ENCODE data around the gene UBE2I.
A peak's percentile ranks its signal among the peaks of the same experiment; 100 is the strongest.
"Not testable (repeated sequence)": the region's sequence is repeated elsewhere in the genome, so short reads cannot be mapped to it uniquely, and the experiment has no call there.

UBE2I gene

DNA sequence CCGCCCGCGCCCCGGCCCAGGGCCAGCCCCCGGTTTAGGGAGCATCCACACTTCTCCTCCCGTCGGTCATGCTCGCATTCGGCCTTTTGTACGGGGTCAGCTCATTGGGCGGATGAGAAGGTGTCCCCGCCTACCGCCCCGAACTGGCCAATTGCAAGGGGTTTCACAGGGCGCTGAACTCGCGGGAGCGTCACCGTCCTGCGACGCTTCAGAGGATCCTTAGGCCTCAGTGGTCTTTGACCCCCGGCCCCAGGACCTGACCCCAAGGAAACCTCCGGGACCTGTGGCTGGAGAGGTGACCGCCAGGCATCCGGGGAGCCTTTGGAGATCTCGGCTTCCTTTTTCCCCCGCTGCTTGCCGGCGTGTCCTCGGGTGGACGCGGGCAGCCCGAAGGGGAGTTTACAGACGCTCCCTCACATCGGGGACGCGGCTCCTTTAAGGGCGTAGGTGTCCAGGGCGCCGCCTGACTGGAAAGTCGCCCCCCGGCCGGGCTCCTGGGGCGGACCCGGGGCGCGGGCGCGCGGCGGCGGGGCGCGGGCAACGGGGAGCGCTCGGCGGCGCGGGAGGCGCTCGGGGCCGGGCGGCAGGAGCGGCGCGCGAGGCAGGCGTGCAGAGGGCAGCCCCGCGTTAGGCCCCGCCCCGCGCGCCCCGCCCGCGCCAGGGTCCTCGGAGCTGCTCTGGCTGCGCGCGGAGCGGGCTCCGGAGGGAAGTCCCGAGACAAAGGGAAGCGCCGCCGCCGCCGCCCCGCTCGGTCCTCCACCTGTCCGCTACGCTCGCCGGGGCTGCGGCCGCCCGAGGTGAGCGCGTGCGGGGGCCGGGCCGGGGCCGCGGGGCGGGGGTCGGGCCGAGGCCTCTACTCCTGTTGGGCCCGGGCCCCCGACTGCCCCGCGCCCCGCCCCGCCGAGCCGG, at the start of gene UBE2I:
TSS of gene UBE2I (plus strand) at position 660 of the 909 bp plus-strand sequence. CDS start 4,395 bp downstream, outside the sequence.
- peak; percentile 96 for DNase-seq

DNA sequence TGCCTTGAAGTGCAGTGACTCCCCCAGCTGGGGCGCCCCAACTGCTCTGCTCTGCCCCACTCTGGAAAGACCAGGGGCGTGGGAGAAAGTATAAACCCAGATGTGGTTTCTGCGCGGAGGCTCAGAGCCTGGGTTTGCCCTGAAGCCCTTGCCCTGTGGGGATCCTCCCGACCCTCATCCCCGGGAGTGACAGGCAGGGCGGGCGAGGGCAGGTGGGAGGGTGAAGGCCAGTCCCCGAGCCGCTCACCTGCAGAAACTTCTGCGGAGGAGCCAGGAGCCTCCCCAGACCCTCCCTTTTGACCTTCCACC, 49.7 kb upstream of the UBE2I start:
- no peak for DNase-seq

DNA sequence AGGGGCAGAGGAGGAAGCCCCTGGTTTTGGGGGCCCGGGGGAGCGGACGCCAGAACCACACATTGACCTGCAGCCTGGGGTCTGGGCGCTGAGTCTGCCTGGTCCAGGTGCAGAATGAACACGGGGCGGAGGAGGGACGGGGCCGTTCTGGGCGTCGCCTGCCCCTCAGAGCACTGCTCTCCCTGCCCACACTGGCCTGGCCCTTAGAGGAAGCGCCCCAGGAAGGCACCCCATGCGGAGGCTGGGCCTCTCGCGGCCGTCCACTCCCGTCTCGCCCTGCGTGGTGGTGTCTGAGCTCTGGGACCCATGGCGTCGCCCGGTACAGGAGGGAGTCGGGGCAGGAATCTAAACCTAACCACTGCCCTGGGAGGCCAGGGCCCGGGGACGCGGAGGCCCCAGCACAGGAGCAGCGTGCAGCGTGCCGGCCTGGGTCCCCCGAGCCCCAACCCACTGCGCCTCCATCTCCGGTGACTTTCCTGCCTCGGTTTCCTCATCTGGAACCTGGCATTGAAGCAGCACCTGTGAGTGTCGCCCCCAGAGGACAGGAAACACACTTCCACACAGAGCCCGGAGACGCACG, 49.2 kb upstream of the UBE2I start:
- DNase-seq: no peak

DNA sequence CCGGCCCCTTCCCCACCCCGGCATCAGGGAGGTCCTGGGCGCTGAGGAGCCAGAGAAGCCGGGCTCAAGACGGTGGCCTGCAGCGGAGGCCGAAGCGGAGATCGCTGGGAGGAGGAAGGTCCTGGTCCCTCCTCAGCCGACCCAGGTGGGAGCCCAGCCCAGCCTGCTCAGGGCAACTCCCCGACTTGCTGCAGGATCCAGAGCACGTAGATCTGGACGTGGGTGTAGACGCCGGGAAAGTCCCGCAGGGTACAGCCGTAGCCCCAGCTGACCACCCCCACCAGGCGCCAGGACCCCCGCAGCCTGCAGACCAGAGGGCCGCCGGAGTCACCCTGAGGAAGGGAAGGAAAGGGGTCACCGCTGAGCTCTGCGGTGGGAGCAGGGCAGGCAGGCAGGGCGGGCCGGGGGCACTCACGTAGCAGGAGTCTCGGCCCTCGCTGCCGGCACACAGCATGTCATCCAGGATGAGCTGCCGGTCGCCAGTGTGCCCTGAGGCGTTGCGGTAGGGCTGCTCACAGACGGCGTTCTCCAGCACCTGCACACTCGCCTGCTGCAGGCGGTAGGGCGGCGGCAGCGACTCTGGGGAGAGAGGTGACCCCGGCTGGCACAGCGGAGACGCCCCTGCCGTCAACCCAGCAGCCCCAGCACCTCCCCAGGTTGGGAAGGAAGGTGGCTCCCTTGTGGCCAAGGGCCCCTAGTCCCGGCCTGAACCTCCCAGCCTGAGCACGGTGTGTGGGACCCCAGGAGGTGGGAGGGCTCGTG, 48.1 kb upstream of the UBE2I start:
- peak; percentile 11 for DNase-seq

DNA sequence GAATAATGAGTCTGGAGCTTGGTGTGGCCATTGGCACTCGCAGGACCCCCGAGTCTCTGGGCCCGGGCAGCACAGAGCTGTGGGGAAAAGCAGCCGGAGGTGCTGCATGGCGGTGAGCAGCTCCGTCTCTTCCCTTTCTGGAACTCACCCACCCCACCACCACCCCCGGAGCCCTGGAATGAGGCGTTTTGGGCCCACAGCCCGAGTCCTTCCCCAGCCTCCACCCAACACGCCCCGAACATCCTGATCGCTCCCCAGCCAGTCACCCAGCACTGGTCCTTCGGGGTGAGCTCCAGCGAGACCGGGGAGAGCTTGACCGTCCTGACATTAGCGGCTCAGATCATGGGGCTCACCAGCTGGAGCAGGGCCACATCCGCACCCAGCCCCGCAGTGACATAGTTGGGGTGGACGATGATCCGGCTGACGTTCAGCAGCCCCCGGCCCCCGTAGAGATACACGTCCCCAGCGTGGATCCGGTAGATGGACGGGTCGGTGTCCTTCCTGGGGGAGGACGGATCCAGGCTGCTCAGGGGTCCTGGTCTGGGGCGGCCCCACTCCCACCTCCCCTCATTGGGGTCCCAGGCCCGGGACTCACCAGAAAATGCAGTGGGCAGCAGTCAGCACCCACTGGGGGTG, 47.1 kb upstream of the UBE2I start:
- no peak for DNase-seq

DNA sequence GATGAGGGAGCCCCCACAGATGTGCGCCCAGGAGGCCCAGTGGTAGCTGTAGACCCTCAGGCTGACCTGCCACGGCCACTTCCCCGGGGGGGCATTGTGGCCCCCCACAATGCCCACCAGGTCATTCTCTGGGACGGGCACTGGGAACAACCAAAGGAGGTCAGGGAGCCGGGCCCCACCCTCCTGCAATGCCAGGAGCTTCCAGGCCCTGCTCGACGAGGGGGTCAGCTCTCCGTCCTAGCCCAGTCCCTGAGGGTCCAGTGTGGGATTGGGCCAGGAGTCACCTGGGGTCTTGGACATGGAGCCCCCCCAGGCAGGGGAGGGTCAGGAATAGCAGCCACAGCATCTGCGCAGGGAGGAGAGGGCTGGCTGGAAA, 46.6 kb upstream of the UBE2I start:
- no peak for DNase-seq

DNA sequence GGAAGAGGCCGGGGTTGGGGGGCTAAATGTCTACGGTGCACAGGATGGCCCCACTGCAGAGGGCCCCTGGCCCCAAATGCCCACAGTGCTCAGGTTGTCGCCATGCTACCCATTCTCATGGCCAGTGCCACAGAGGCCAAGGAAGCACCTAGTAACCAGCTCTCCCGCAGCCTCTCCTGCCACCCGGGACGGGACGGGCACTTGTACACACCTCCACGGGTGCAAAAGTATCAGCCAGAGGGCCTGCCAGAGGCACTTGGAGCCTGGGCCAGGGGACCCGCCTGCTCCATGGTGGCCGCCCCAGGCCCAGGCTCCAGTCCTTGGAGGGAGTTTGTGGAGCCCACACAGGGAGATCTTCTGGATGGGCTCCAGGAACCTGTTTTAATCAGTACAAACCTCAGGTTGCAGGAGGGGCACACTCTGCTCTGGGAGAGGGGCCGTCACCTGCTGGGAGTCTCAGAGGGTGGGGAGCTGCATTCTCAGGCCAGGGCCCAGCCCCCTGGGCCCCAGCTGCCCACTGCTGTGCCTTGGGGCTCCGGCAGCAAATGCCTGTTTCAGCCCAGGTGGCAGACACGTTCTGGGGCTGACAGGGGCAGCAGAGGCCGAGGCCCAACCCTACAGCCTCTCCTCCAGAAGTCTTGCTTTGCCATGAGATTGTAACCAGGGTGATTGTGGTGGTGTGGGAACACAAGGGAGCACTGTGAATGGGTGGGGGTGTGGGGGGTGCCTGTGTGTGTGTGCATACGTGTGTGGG, 45.7 kb upstream of the UBE2I start:
- DNase-seq: no peak

DNA sequence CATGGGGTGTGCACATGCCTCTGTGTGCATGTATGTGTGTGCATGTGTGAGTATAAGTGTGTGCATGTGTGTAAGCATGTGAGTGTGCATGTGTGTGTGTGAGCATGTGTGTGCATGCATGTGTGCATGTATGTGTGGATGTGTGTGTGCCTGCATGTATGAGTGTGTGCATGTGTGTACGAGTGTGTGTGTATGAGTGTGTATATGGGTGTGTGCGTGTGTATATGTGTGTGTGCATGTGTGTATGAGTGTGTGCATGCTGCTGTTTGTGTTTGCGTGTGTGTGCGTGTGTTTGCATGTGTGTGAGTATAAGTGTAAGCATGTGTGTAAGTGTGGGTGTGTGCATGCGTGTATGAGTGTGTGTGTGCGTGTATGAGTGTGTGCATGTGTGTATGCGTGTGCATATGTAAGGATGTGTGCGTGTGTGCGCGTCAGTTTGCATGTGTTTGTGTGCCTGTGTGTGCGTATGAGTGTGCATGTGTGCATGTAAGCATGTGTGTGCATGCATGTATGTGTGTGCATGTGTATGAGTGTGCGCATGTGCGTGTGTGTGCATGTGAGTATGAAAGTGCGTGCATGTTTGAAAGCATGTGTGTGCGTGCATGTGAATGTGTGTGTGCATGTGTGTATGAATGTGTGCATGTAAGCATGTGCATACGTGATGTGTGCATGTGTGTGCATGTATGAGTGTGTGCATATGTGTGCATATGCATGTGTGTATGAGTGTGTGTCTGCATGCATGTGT, 44.9 kb upstream of the UBE2I start:
- DNase-seq: no peak

DNA sequence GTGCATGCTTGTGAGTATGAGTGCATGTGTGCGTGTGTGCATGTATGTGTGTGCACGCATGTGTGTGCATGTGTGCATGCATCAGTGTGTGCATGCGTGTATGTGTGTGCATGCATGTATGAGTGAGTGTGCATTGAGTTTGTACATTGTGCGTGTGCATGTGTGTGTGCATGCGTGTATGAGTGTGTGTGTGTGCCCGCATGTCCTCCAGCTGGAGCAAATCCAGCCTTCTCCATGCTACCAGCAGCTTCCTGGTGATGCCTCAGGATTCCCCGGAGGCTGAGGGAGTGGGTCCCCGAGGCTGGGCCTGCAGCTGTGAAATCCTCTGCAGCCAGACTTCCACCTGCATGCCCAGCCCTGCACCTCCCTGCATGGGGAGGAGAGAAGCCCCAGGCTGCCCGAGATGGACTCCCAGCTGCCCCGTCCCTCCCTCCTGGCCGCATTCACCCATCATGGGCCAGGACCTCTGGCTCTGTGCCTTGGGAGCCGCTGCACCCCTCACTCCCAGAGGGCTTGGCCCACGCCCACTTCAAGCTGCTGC, 44.3 kb upstream of the UBE2I start:
- DNase-seq: no peak

DNA sequence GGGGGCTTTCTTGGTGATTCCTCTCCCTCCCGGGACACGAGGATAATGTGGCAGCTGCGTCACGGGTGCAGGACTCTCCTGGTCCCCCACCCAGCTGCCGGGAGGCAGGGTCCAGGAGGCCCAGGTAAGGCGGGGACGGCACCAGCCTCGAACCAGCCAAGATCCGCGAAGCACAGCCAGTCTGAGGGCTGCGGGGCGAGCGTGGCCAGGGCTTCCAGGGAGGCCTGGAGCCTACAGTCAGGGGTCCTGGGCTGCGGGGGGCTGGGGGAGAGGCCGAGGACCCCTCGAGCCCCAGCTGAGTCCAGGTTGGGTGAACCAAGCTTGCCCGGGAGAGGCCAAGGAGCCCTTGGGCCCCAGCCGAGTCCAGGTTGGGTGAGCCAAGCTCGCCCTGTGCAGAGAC, 43.6 kb upstream of the UBE2I start:
- no peak for DNase-seq

DNA sequence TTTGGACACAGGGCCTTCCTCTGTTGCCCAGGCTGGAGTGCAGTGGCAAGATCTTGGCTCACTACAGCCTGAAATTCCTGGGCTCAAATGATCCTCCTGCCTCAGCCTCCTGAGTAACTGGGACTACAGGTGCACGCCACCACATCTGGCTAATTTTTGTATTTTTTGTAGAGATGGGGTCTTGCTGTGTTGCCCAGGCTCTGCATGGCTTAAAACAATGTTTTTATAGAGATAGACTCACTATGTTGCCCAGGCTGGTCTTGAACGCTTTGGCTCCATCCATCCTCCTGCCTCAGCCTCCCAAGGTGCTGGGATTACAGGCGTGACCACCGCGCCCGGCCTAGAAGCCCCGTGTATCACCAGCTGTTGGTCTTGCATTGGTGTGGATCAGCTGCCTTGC, 40.0 kb upstream of the UBE2I start:
- not testable (repeated sequence) for DNase-seq

DNA sequence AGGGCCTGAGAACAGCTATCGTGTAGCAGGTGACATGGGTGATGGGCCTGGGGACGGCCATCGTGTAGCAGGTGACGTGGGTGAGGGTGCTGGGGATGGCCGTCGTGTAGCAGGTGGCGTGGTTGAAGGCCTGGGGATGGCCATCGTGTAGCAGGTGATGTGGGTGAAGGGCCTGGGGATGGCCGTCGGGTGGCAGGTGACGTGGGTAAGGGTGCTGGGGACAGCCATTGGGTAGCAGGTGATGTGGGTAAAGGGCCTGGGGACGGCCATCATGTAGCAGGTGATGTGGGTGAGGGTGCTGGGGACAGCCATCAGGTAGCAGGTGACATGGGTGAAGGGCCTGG, 38.1 kb upstream of the UBE2I start:
- no peak for DNase-seq

DNA sequence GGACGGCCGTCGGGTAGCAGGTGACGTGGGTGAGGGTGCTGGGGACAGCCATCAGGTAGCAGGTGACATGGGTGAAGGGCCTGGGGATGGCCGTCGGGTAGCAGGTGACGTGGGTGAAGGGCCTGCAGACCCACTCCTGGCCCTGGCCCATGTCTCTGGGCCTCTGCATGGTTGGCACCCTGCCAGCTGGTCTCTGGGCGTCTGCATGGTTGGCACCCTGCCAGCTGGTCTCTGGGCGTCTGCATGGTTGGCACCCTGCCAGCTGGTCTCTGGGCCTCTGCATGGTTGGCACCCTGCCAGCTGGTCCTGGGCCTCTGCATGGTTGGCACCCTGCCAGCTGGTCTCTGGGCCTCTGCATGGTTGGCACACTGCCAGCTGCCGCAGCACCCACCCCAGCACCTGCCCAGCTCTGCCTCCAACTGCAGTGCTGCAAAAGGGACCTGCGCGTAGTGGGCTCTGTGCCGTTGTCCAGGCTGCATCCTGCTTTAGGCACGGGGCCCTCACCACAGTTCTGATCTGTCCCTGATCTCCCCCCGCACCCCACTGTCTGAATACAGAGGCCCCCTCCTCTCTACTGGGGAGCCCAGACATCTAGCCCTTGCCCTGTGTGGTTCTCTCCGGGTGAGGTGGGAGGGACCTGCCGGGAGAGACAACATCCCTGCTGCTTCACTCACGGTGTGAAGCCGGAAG, 37.6 kb upstream of the UBE2I start:
- DNase-seq: peak; percentile 23

DNA sequence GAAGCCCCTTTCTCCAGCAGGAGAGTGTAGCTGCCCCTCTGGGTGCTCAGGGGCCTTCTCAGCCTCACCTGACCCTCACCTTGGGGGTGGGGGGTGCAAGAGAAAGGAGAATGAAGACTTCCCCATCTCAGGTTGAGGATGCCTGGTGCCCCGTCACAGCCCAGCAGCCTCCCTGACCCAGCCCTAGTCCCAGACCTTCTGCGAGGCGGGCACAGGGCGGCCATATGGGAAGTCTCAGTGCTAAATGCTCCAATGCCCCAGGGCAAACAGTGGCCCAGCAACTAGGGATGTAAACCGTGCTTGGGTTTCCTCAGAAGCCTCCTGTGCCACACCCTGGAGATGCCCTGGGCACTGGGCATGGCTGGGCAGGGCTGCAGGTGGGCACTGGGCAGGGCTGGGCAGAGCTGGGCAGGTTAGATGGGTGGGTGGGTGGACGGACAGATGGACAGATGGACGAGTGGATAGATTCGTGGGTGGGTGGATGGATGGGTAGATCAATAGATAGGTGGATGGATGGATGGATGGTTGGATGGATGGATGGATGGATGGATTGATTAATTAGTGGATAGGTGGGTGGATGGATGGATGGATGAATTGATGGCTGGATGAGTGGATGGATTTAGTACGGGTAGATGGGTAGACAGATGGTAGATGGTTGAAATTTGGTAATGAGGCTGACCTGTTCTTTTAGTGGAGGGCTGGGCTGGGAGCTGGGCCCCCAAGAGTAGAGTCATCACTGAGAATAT, 36.8 kb upstream of the UBE2I start:
- DNase-seq: no peak

DNA sequence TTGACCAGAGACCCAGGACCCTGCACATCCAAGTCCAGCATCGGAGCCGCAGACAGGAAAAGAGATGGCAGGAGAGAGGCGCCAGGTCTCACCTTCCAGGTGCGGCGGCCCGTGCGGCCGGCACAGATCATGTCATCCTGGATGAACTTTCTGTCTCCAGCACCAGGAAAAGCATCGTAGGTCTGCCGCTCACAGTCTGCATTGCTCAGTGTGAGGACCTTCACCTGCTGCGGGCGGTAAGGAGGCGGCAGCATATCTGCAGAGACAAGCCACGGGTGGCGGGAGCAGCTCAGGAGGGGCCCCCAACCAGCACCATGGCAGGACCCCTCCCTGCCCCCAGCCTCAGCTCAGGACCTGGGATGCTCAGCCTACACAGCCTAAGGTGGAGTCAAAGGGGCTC, 35.6 kb upstream of the UBE2I start:
- no peak for DNase-seq

DNA sequence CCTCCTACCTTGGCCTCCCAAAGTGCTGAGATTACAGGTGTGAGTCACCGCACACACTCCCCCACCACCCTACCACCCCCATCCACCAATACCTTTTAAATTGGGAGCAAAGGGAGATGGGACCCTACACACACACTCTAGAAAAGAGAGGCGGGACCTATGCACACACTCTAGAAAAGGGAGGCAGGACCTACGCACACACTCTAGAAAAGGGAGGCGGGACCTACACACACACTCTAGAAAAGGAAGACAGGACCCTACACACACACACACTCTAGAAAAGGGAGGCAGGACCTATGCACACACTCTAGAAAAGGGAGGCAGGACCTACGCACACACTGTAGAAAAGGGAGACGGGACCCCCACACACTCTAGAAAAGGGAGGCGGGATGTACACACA, 34.7 kb upstream of the UBE2I start:
- no peak for DNase-seq

DNA sequence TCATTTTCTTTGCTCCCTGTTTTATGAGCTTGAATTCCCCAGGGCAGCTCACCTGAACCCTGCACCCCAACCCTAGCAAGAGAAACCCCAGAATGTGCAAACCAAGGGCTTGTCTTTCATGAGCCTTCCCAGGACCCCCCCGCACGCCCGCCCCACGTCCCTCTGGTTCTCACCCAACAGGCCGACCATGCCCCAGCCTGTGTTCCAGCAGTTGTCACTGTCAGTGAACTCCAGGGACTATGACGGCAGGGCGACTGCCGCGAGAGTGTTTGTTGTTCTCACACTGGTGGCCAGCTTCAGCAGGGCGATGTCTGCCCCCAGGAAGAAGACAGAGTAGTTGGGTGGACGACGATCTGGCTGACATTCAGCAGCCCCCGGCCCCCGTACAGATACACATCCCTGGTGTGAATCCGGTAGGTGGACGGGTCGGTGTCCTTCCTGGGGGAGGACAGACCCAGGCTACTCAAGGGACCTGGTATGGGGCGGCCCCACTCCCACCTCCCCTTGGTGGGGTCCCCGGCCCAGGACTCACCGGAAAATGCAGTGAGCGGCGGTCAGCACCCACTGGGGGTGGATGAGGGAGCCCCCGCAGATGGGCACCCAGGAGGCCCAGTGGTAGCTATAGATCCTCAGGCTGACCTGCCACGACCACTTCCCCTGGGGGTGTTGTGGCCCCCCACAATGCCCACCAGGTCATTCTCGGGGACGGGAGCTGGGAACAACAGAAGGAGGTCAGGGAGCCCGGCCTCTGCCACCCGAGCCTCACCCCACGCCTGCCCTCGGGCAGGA, 33.5 kb upstream of the UBE2I start:
- no peak for DNase-seq

DNA sequence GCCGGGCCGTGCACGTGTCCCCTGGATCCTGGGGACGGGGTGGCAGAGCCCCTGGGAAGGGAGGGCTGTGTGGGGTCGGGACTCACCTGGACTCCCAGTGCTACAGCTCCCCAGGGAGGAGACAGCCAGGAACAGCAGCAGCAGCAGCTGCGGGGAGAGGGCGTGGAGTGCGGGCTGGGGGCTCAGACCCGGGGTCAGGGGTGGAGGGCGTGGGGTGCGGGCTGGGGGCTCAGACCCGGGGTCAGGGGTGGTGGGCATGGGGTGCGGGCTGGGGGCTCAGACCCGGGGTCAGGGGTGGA, 32.9 kb upstream of the UBE2I start:
- no peak for DNase-seq

DNA sequence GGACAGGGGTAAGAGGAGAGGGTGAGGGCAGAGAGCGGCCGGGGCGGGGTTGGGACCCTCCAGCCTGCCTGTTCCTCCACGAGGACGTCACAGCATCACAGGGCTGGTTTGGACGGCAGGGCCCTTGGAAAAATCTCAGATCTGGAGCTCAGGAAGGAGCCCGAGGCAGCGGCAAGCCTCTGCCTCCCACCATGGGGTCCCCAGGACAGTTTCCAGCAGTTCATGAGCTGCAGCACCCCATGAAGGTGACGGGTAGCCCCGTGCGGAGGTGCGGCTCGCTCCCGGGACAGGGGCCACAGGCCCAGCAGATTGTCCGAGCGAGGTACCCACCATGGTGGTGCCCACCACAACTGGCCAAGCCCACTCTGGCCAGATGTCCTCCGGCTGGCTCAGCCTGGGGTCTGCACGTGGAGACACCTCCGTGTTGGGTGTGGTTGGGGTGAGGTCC, 32.3 kb upstream of the UBE2I start:
- no peak for DNase-seq

Measured in EL (cell line).